Osteoblast (primary cell): Measurements from ENCODE around the gene SPTBN5. TPM values are rescaled to one million over a fixed set of nuclear protein-coding genes. Genes with fewer than 3 reads are reported as not detected.

Source experiments
- DNase-seq: peaks from one replicate; pipeline ENCODE4 v3.0.0; 2011; ENCODE audit warnings: low spot score, mixed read lengths; ENCODE audit not compliant: insufficient read length; ENCODE audit errors: missing footprints
- H2AFZ ChIP-seq: 2 replicates; pipeline ENCODE4 v1.6.0; 2011; ENCODE audit warnings: mild to moderate bottlenecking, low read length
- H3K27ac ChIP-seq: 2 replicates; pipeline ENCODE4 v1.5.1; 2011; ENCODE audit warnings: mild to moderate bottlenecking, low read depth, low read length, moderate library complexity
- H3K27me3 ChIP-seq: 2 replicates; pipeline ENCODE4 v1.6.0; 2012; ENCODE audit warnings: mild to moderate bottlenecking, control low read depth, inconsistent platforms, low read length, moderate library complexity; ENCODE audit not compliant: insufficient read depth
- H3K36me3 ChIP-seq: 2 replicates; pipeline ENCODE4 v1.5.1; 2011; ENCODE audit warnings: mild to moderate bottlenecking, low read length, control low read depth, moderate library complexity; ENCODE audit not compliant: insufficient read depth
- H3K4me1 ChIP-seq: 2 replicates; pipeline ENCODE4 v1.5.1; 2011; ENCODE audit warnings: mild to moderate bottlenecking, low read length, control low read depth, moderate library complexity; ENCODE audit not compliant: insufficient read depth
- H3K4me2 ChIP-seq: 2 replicates; pipeline ENCODE4 v1.6.0; 2011; ENCODE audit warnings: mild to moderate bottlenecking, low read length; ENCODE audit not compliant: insufficient read depth
- H3K4me3 ChIP-seq: fragments of 200-600 bp; sonication (generic); 3 replicates; pipeline ENCODE4 v1.5.1; 2012; ENCODE audit warnings: mild to moderate bottlenecking, low read length, inconsistent platforms; ENCODE audit not compliant: insufficient read depth
- H3K79me2 ChIP-seq: 2 replicates; pipeline ENCODE4 v1.6.0; 2012; ENCODE audit warnings: mild to moderate bottlenecking, low read length, control low read depth, inconsistent platforms; ENCODE audit not compliant: insufficient read depth
- H3K9me3 ChIP-seq: 2 replicates; pipeline ENCODE4 v1.5.1; 2011; ENCODE audit warnings: low read depth, low read length, control low read depth
- H4K20me1 ChIP-seq: 2 replicates; pipeline ENCODE4 v1.6.0; 2012; ENCODE audit warnings: mild to moderate bottlenecking, low read length, control low read depth; ENCODE audit not compliant: insufficient read depth
- total RNA-seq: library from RNA; depleted of rRNA; stranded (reverse); fragments of >200 nt; gene quantifications from 2 replicates; pipeline ENCODE4 v1.2.3, GENCODE V29; 2012
- TF ChIP-seq, protein P1 (sequence below): IDR thresholded peaks from 2 replicates; pipeline ENCODE4 v1.5.1; 2011; ENCODE audit warnings: mild to moderate bottlenecking, low read depth, low read length, moderate library complexity; ENCODE audit errors: extremely low read depth

SPTBN5 gene
- total RNA-seq, 1 donor = 0.36 TPM

DNA sequence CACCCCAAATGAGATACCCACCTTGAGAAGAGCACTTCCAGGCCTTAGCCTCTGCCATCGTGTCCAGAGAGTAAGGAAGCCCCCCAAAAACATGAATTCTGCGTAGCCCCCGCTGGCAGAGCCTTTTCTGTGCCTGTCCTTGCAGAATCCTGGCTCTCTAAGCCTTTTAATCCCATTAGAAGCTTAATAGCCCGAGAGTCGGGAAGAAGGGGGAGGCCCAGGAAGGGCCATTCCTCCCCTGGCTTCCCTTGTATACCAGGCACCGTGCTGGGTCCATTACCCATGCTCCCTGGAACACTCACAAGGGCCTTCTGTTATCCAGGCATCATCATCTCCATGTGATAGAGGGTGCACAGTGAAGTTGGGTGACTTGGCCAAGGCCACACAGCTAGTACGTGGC lies 7.1 kb downstream of the SPTBN5 start:
- Histone ChIP-seq H3K4me3 (no peak overlapping the region), H3K9me3 (no peaks in the 10 kb centered on the region), H3K27ac (no peak overlapping the region), H3K4me1 (no peaks in the 10 kb centered on the region), H3K79me2 (no peaks in the 10 kb centered on the region), H3K27me3 (peaks cover under 1% of the 10 kb centered on the region), H3K4me2 (no peak overlapping the region), H4K20me1 (no peaks in the 10 kb centered on the region), H3K36me3 (no peaks in the 10 kb centered on the region), H2AFZ (no peak overlapping the region)
- DNase-seq = peak; percentile 70
- TF ChIP-seq, protein P1, sequence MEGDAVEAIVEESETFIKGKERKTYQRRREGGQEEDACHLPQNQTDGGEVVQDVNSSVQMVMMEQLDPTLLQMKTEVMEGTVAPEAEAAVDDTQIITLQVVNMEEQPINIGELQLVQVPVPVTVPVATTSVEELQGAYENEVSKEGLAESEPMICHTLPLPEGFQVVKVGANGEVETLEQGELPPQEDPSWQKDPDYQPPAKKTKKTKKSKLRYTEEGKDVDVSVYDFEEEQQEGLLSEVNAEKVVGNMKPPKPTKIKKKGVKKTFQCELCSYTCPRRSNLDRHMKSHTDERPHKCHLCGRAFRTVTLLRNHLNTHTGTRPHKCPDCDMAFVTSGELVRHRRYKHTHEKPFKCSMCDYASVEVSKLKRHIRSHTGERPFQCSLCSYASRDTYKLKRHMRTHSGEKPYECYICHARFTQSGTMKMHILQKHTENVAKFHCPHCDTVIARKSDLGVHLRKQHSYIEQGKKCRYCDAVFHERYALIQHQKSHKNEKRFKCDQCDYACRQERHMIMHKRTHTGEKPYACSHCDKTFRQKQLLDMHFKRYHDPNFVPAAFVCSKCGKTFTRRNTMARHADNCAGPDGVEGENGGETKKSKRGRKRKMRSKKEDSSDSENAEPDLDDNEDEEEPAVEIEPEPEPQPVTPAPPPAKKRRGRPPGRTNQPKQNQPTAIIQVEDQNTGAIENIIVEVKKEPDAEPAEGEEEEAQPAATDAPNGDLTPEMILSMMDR = no peak

GRCh38 chr15:41885841-41886240 lies 8.0 kb downstream of the SPTBN5 start:
- Histone ChIP-seq H4K20me1 (no peaks in the 10 kb centered on the region), H3K4me1 (no peaks in the 10 kb centered on the region), H3K4me2 (no peak overlapping the region), H3K27ac (no peak overlapping the region), H3K27me3 (peaks cover 6% of the 10 kb centered on the region), H3K9me3 (no peaks in the 10 kb centered on the region), H3K79me2 (no peaks in the 10 kb centered on the region), H3K4me3 (no peak overlapping the region), H2AFZ (no peak overlapping the region), H3K36me3 (no peaks in the 10 kb centered on the region)
- TF ChIP-seq, protein P1 = no peak
- DNase-seq = peak; percentile 44

DNA sequence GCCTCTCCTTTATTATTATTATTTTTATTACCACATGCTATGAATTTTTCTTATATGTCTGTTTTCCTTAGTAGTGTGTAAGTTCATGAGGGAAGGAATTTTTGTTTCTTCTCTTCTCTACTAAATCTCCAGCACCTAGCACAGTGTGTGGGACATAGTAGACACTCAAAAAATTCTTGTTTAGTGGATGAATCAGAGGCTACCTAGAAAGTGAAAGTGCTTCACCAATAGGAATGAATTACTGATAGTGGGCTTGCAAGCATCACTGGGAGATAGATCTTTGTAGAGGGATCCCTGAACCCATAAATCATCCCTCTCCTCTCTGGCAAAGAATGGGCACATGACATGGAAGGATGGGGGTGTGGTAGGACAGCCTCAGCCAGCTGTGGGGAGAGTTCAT lies 8.5 kb downstream of the SPTBN5 start:
- H3K4me3 ChIP-seq = no peak overlapping the region
- no peaks in the 10 kb centered on the region for H3K4me1 ChIP-seq
- DNase-seq = peak; percentile 71
- H3K9me3 ChIP-seq = no peaks in the 10 kb centered on the region
- H3K79me2 ChIP-seq = no peaks in the 10 kb centered on the region
- H4K20me1 ChIP-seq = no peaks in the 10 kb centered on the region
- H2AFZ ChIP-seq = no peak overlapping the region
- TF ChIP-seq, protein P1 = no peak
- H3K27ac ChIP-seq = no peak overlapping the region
- H3K36me3 ChIP-seq = no peaks in the 10 kb centered on the region
- H3K4me2 ChIP-seq = no peak overlapping the region
- peaks cover 8% of the 10 kb centered on the region for H3K27me3 ChIP-seq

- Histone ChIP-seq H2AFZ (no peak overlapping the region), H3K36me3 (no peaks in the 10 kb centered on the region), H4K20me1 (no peaks in the 10 kb centered on the region), H3K9me3 (no peaks in the 10 kb centered on the region), H3K4me1 (no peaks in the 10 kb centered on the region), H3K27ac (no peak overlapping the region), H3K79me2 (no peaks in the 10 kb centered on the region), H3K4me3 (no peak overlapping the region), H3K4me2 (no peak overlapping the region), H3K27me3 (peaks cover 9% of the 10 kb centered on the region)
- peak; percentile 41 for DNase-seq
- TF ChIP-seq, protein P1 = no peak
These were observed 9.4 kb downstream of the SPTBN5 start for GRCh38 chr15:41884458-41884857.
